Loucy (cell line): ENCODE data around the gene FLT1.

Experiments used
- CTCF ChIP-seq: fragments of 200-600 bp; sonication (generic); conservative IDR thresholded peaks from 2 replicates; pipeline ENCODE4 v1.5.1; 2014; ENCODE audit warnings: mild to moderate bottlenecking, antibody characterized with exemption, low read length
- EZH2phosphoT487 ChIP-seq: fragments of 200-600 bp; IDR thresholded peaks from 2 replicates; pipeline ENCODE4 v1.6.1; 2018; ENCODE audit warnings: antibody characterized with exemption, mild to moderate bottlenecking, moderate library complexity, borderline replicate concordance

GRCh38 chr13:28252547-28252946, 242.4 kb downstream of the FLT1 start:
- TF ChIP-seq CTCF (no peak), EZH2phosphoT487 (no peak)
